ENCODE results near the gene ANGPTL4.
A peak's percentile ranks its signal among the peaks of the same experiment; 100 is the strongest.

The ANGPTL4 gene

GRCh38 chr19:8324186-8325050, 39.5 kb upstream of the ANGPTL4 start:
- Mint-ChIP-seq H3K27ac (no peak overlapping the region), H3K4me3 (no peak overlapping the region)

GRCh38 chr19:8325454-8325853, 38.5 kb upstream of the ANGPTL4 start:
- peaks cover 37% of the 10 kb centered on the region for H3K36me3 Mint-ChIP-seq (ENCODE audit: low read depth)
- intact Hi-C loops (cut with micrococcal nuclease) = loop anchor here (10.0 kb wide), 1 partner anchor 61 kb away; no protein-coding TSS in a partner anchor
- H3K9me3 Mint-ChIP-seq = peaks cover 8% of the 10 kb centered on the region
- H3K4me3 Mint-ChIP-seq = no peak overlapping the region
- H3K27ac Mint-ChIP-seq = no peak overlapping the region
- peaks cover 50% of the 10 kb centered on the region for H3K4me1 Mint-ChIP-seq (ENCODE audit: low read depth)
- peaks cover 36% of the 10 kb centered on the region for H3K27me3 Mint-ChIP-seq

More at GRCh38 chr19:8324186-8325050, 39.5 kb upstream of the ANGPTL4 start:
- Mint-ChIP-seq H3K36me3 (ENCODE audit: low read depth) (peaks cover 38% of the 10 kb centered on the region), H3K4me1 (ENCODE audit: low read depth) (peaks cover 52% of the 10 kb centered on the region), H3K9me3 (peaks cover 8% of the 10 kb centered on the region), H3K27me3 (peaks cover 30% of the 10 kb centered on the region)
- intact Hi-C loops (cut with micrococcal nuclease) = loop anchor here (10.0 kb wide), 1 partner anchor 60 kb away; no protein-coding TSS in a partner anchor

GRCh38 chr19:8329996-8330395, 34.0 kb upstream of the ANGPTL4 start:
- H3K27ac Mint-ChIP-seq = no peak overlapping the region
- peaks cover 8% of the 10 kb centered on the region for H3K9me3 Mint-ChIP-seq
- peaks cover 14% of the 10 kb centered on the region for H3K4me1 Mint-ChIP-seq (ENCODE audit: low read depth)
- H3K27me3 Mint-ChIP-seq = peaks cover 69% of the 10 kb centered on the region
- H3K4me3 Mint-ChIP-seq = no peak overlapping the region
- H3K36me3 Mint-ChIP-seq (ENCODE audit: low read depth) = no peaks in the 10 kb centered on the region
- intact Hi-C loops (cut with micrococcal nuclease) = loop anchor here (10.0 kb wide), 1 partner anchor 65 kb away; no protein-coding TSS in a partner anchor

DNA sequence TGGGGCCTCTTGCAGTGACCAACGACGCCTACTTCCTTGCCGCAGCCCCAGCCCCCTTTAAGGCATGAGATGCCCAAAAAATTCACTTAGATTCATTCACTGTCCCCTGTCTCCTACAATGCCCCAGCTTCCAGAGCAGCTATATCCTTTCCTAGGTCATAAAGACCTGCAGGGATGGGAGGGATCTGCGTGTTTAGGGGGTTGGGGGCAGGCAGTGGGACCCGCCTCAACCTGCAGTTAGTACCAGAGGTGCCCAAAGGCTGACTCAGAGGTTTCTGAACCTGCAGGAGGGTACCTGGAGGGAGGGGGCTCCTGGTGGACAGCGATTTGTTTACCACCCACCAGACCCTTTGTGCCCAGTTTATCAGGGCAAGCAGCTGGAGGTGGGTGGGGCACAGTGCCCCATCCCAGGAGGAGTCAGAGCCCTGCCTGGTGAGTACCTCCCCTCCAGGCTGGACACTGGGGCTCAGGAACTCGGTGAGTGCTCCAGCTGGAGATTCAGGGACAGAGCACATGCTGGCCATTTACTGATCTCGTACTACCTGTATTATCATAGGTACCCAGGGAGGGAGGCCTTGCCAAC, 32.6 kb upstream of the ANGPTL4 start:
- Mint-ChIP-seq H3K9me3 (peaks cover 8% of the 10 kb centered on the region), H3K27ac (no peak overlapping the region), H3K27me3 (peaks cover 73% of the 10 kb centered on the region), H3K4me3 (no peak overlapping the region), H3K36me3 (ENCODE audit: low read depth) (no peaks in the 10 kb centered on the region), H3K4me1 (ENCODE audit: low read depth) (peaks cover 14% of the 10 kb centered on the region)
- intact Hi-C loops (cut with micrococcal nuclease) = no loop called here

DNA sequence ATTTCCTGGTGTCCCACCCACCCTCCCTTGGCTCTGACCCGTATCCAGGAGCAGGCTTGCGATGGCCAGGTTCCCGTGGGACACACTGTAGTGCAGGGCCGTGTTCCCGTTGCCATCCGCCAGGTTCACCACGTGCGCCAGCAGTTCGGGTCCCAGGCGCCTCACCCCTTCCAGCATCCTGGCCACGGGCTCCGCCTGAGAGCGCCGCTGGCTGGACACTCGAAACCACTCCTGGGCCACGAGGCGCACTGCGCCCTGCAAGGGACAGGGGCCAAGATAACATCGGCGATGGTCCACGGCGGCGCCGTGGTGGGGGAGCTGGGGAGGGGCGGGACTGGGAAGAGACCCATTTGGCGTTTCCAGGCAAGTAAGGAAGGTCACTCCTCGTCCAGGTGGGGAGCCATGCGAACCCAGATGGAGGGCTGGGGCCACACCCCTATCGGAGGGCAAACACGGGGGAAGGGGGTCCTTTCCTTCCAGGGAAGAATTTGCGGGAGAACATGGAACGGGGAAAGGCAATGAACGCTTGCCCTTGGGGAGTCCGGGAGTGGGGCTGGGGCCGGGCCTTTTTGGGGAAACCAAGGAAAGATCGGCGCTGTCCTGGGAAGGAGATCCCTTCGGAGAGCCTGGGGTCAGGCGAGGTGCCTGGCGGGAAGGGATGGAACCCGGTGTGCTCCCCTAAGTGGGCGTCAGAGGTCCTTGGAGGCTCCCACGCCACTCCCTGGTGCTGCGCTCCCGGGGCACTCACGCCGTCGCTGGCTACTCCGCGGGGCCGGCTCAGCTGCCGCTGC, 30.8 kb upstream of the ANGPTL4 start:
- Mint-ChIP-seq H3K4me3 (no peak overlapping the region), H3K27me3 (peaks cover 74% of the 10 kb centered on the region), H3K36me3 (ENCODE audit: low read depth) (no peaks in the 10 kb centered on the region), H3K4me1 (ENCODE audit: low read depth) (peaks cover 14% of the 10 kb centered on the region), H3K27ac (no peak overlapping the region), H3K9me3 (no peaks in the 10 kb centered on the region)
- intact Hi-C loops (cut with micrococcal nuclease) = no loop called here

- peaks cover 72% of the 10 kb centered on the region for H3K27me3 Mint-ChIP-seq
- no peaks in the 10 kb centered on the region for H3K36me3 Mint-ChIP-seq (ENCODE audit: low read depth)
- H3K4me3 Mint-ChIP-seq = no peak overlapping the region
- H3K4me1 Mint-ChIP-seq (ENCODE audit: low read depth) = peaks cover 8% of the 10 kb centered on the region
- intact Hi-C loops (cut with micrococcal nuclease) = no loop called here
- no peaks in the 10 kb centered on the region for H3K9me3 Mint-ChIP-seq
- no peak overlapping the region for H3K27ac Mint-ChIP-seq
Measured at GRCh38 chr19:8333767-8334457, 30.0 kb upstream of the ANGPTL4 start.

DNA sequence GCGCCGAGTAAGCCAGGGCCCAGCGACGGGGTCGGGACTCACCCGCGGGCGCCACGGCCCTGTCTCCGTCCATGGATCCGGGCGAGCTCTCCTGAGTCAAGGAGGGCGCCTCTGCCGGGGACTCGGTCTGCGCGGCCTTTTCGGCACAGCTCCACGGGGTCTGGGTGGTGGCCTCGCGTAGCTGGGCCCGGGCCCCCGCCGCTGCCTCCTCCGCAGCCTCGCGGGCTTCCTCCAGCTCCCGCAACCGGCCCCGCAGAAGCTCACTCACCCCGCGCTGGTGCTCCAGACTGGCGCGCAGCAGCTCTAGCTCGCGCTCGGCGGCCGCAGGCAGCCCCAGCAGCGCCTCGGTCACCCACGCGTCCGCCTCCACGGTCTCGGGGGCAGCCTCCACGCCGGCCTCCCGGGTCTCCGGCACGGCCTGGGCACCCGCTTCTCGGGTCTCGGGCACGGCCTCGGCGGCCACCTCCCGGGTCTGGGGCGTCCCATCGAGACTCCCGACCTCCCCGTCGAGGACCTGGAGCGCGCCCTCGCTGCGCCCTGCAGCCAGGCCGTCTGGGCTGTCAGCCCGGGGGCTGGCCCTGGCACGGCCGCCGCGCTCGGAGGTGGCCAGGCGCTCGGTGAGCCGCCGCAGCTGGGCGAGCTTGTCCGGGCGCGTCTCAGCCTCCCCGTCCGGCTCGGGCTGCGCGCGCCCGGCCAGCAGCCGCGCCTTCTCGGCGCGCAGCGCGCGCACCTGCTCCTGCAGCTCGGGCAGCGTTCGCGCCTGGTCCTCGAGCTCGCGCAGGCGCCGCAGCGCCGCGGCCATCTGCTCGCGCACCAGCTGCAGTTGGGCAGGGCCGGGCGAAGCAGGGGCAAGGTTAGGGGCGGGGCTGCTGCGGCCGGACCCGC, 29.3 kb upstream of the ANGPTL4 start:
- Mint-ChIP-seq H3K27me3 (peaks cover 79% of the 10 kb centered on the region), H3K9me3 (no peaks in the 10 kb centered on the region), H3K4me1 (ENCODE audit: low read depth) (peaks cover 6% of the 10 kb centered on the region), H3K4me3 (peak overlapping the region; percentile 51), H3K27ac (no peak overlapping the region), H3K36me3 (ENCODE audit: low read depth) (no peaks in the 10 kb centered on the region)
- intact Hi-C loops (cut with micrococcal nuclease) = no loop called here

DNA sequence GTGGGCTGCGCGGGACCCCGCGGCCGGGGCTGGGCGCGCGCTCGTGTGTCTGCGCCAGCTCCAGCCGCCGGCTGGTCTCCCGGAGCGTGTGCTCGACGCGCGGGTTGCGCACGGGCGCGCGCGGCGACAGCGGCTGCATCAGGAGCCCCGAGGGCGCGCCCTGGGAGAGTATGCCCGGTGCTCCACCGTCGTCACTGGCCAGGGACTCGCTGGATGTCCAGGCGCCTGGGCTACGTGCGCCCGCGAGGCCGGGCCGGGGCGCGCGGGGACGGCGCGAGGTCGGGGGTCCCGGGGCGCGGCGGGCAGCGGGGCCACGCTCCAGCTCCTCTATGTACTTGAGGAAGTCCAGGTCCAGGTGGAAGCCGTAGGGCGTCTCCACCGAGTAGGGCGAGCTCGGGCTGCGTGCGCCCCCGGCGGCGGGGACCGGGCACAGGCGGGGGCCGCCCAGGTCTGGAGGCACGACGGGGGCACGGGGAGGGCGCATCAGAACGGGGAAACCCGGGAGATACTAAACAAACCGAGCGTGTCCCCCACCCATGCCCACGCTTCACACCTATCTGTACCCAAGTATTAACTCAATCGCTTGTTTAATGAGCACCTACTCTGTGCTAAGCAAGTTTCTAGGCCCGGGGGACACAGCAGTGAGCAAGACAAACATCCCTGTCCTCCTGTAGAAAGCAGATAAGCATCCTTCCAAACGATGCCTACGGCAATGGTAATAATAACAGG, 28.4 kb upstream of the ANGPTL4 start:
- peaks cover 2% of the 10 kb centered on the region for H3K4me1 Mint-ChIP-seq (ENCODE audit: low read depth)
- no peaks in the 10 kb centered on the region for H3K36me3 Mint-ChIP-seq (ENCODE audit: low read depth)
- H3K27me3 Mint-ChIP-seq = peaks cover 83% of the 10 kb centered on the region
- no peak overlapping the region for H3K27ac Mint-ChIP-seq
- peak overlapping the region; percentile 26 for H3K4me3 Mint-ChIP-seq
- H3K9me3 Mint-ChIP-seq = no peaks in the 10 kb centered on the region
- intact Hi-C loops (cut with micrococcal nuclease) = no loop called here

DNA sequence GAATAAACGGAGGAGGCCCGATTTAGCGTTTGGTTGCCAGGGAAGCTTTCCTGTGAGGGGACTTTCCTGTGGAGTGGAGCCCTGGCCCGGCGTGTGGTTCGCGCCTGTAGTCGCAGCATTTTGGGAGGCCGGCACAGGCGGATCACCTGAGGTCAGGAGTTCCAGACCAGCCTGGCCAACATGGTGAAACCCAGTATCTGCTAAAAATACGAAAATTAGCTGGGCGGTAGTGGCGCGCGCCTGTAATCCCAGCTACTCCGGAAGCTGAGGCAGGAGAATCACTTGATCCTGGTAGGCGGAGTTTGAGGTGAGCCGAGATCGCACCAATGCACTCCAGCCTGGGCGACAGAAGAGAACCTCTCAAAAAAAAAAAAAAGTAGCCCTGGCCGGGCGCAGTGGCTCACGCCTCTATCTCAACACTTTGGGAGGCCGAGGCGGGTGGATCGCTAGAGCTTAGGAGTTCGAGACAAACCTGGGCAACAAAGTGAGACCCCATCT, 27.8 kb upstream of the ANGPTL4 start:
- intact Hi-C loops (cut with micrococcal nuclease) = no loop called here
- Mint-ChIP-seq H3K27ac (no peak overlapping the region), H3K36me3 (ENCODE audit: low read depth) (no peaks in the 10 kb centered on the region), H3K9me3 (no peaks in the 10 kb centered on the region), H3K27me3 (peaks cover 85% of the 10 kb centered on the region), H3K4me3 (peak overlapping the region; percentile 26), H3K4me1 (ENCODE audit: low read depth) (peaks cover 6% of the 10 kb centered on the region)

DNA sequence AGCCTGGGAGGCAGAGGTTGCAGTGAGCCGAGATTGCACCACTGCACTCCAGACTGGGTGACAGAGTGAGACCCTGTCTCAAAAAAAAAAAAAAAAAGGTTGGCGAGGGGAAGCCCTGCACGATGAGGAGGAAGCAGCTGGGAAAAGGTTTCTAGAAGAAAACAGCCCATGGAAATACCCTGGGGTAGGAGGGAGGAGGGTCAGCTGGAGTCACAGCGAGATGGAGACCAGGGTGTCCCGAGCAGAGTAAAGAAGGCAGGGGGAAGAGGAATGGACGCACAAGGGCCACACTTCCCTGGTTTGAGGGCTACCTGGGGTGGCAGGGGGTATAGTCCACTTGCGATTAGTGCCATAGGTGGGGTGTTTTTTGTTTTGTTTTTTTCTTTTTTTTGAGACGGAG, 27.3 kb upstream of the ANGPTL4 start:
- H3K4me3 Mint-ChIP-seq = no peak overlapping the region
- H3K36me3 Mint-ChIP-seq (ENCODE audit: low read depth) = no peaks in the 10 kb centered on the region
- H3K27me3 Mint-ChIP-seq = peaks cover 85% of the 10 kb centered on the region
- intact Hi-C loops (cut with micrococcal nuclease) = no loop called here
- H3K27ac Mint-ChIP-seq = no peak overlapping the region
- no peaks in the 10 kb centered on the region for H3K9me3 Mint-ChIP-seq
- H3K4me1 Mint-ChIP-seq (ENCODE audit: low read depth) = peaks cover 6% of the 10 kb centered on the region

DNA sequence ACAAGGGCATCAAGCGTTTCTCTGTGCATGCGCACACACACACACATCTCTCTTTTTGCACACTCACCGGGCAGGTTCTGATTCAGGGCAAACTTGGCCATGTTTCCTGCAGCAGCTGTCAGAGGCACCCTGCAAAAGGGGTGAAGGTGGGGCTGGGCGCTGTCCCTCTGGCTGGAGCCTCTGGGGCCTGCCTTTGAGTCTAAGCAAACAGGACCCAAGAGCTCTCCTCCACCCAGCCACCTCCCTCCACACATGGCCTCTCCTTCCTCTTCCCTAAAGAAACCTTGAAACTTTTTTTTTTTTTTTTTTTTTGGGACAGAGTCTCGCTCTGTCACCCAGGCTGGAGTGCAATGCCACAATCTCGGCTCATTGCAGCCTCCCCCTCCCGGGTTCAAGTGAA, 26.2 kb upstream of the ANGPTL4 start:
- Mint-ChIP-seq H3K9me3 (no peaks in the 10 kb centered on the region), H3K27ac (no peak overlapping the region), H3K36me3 (ENCODE audit: low read depth) (no peaks in the 10 kb centered on the region), H3K4me1 (ENCODE audit: low read depth) (peaks cover 6% of the 10 kb centered on the region), H3K4me3 (no peak overlapping the region), H3K27me3 (peaks cover 87% of the 10 kb centered on the region)
- intact Hi-C loops (cut with micrococcal nuclease) = no loop called here

GRCh38 chr19:8338835-8339234, 25.1 kb upstream of the ANGPTL4 start:
- Mint-ChIP-seq H3K4me1 (ENCODE audit: low read depth) (peaks cover 14% of the 10 kb centered on the region), H3K27me3 (peaks cover 89% of the 10 kb centered on the region)

More at GRCh38 chr19:8338835-8339234, 25.1 kb upstream of the ANGPTL4 start:
- H3K4me3 Mint-ChIP-seq = no peak overlapping the region
- intact Hi-C loops (cut with micrococcal nuclease) = no loop called here
- H3K36me3 Mint-ChIP-seq (ENCODE audit: low read depth) = no peaks in the 10 kb centered on the region
- no peak overlapping the region for H3K27ac Mint-ChIP-seq
- H3K9me3 Mint-ChIP-seq = no peaks in the 10 kb centered on the region
